GM18511 (cell line): ENCODE data around the gene LYRM1.
"Not testable (repeated sequence)": the region's sequence is repeated elsewhere in the genome, so short reads cannot be mapped to it uniquely, and the experiment has no call there.

Experiments used
- ATAC-seq: cut with Tn5 transposase; IDR thresholded peaks from one replicate; pipeline ENCODE4 v1.9.1; 2021; ENCODE audit warnings: mild to moderate bottlenecking, moderate library complexity; ENCODE audit not compliant: unreplicated experiment

The LYRM1 gene

GRCh38 chr16:20971401-20971800 lies 70.8 kb downstream of the LYRM1 start:
- ATAC-seq, result no peak

- ATAC-seq, result not testable (repeated sequence)
Measured at GRCh38 chr16:20973201-20973600, 72.6 kb downstream of the LYRM1 start.
